HG03460 (cell line): Measurements from ENCODE around the gene APOF.
"Not testable (repeated sequence)": the region's sequence is repeated elsewhere in the genome, so short reads cannot be mapped to it uniquely, and the experiment has no call there.

ENCODE experiments used
- ATAC-seq: cut with Tn5 transposase; IDR thresholded peaks from one replicate; pipeline ENCODE4 v1.9.1; 2021; ENCODE audit not compliant: unreplicated experiment

The APOF gene

GRCh38 chr12:56333679-56334489 is 28.8 kb downstream of the APOF start, which contains the start of gene PAN2:
PAN2 (minus strand) TSS chr12:56334000; CDS start chr12:56333094, 906 bp downstream.
- ATAC-seq, result peak; percentile 94

DNA sequence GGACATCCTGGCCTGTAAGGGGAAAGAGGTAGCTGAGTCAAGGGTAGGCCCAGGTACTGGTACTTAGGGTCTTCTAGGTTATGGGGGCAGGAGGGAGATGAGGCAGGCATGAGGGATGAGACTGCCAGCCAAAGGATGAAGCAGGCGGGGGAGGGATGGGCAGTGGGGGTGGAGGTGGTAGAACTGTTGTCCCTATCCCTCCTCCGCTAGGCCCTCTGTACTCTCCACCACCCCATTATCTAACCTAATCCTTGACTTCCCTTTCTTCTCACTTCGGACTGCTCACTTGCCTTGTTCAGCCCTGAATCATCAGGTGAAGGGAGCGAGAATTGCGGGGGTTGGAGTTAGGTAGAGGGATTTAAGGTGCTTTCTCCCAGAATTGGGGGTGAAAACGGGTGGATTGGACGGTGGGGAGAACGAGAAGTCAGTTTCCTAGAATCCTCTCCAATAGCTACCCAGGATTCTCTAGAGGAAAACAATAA is 29.4 kb downstream of the APOF start:
- ATAC-seq, result no peak

DNA sequence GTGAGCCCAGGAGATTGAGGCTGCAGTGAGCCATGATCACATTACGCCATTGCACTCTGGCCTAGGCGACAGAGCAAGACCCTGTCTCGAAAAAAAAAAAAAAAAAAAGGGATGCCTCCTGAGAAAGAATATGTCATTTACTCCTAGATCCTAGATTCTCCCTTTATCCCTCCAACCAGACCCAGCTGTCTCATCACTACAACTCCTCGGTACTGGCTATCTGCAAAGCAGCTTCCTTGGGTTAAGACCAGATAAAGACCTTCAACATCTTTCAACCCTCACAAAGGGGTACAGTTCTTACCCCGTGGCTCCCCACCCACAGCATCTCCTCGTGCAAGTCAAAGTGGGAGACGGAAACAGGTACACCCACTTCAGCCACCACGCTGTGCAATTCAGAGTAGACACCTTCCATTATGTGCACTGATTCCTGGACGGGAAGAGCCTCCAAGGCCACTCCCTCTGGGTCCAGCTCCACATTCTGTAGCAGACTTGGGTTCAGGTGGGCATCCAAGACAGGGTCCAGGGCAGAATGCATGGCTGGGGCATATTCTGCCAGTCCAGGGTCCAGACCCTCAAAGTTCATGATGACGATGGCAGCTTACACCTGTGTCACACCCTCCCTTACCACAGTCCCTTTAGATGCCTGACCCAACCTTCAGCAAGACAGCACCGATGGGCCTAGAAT is 30.0 kb downstream of the APOF start:
- ATAC-seq, result no peak

- ATAC-seq, result no peak
These were observed 31.6 kb downstream of the APOF start for GRCh38 chr12:56330936-56331490.

GRCh38 chr12:56326533-56326932 is 36.1 kb downstream of the APOF start:
- no peak for ATAC-seq

- no peak for ATAC-seq
These were observed 36.5 kb downstream of the APOF start for GRCh38 chr12:56326126-56326525.

GRCh38 chr12:56324206-56324605 is 38.5 kb downstream of the APOF start:
- ATAC-seq, result no peak

DNA sequence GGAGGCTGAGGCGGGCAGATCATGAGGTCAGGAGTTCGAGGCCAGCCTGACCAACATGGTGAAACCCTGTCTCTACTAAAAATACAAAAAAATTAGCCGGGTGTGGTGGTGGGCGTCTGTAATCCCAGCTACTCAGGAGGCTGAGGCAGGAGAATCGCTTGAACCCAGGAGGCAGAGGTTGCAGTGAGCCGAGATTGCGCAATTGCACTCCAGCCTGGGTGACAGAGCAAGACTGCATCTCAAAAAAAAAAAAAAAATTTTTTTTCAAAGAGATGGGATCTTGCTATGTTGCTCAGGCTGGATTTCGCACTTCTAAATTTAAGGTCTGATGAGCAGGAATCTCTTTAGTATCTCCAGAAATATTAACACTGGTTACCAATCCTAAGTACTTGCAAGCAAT is 41.0 kb downstream of the APOF start:
- not testable (repeated sequence) for ATAC-seq

DNA sequence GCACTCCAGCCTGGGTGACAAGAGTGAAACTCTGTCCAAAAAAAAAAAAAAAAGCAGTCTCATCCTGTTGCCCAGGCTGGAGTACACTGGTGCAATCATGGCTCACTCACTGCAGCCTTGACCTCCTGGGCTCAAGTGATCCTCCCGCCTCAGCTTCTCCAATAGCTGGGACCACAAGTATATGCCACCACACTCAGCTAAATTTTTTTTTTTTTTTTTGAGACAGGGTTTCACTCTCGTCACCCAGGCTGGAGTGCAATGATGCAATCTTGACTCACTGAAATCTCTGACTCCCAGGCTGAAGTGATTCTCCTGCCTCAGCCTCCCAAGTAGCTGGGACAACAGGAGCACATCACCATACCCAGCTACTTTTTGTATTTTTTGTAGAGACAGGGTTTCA is 41.6 kb downstream of the APOF start:
- no peak for ATAC-seq

- ATAC-seq, result no peak
These were observed 45.0 kb downstream of the APOF start for GRCh38 chr12:56317675-56318074.

DNA sequence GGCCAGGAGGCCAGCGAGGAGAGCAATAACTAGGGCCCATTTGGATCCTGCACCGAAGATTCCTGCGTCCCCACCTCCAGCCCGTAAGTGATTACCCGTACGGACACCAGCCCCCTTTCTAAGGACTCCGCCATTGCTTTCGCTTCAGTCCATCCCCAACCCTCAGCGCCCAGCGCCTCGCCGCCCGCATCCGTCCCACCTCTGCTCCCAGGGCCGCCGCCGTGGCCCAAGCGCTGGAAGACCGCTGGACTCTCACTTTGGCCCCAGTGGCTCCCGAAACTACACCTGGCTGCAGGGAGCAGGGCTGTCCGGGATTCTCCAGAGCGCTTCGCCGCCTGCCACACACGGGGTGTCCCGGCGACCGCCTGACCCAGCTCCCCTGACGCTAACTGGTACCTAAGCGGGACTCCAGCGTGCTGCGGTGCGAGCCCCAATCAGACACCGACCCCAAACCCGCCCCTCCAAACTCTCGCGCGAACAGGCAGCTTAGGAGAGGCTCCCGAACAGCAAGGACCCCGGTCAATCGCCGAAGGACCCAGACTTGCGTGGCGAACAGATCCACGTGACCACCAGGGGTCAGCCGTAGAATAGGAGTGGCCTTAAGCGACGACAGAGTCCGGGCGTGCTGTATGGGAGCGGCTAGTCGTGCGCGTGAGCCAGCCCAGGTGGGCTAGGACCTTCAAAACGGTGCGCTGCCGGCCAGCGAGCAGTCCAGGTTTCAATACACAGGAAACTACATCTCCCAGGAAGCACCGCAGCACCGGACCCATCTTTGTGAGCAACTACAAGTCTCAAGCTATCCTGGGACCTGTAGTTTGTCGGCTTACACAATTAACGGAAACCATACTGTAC is 46.8 kb downstream of the APOF start, which contains the start of gene CNPY2:
Gene CNPY2, minus strand, starts transcription at position 367 of the 852 bp plus-strand sequence. CDS start 771 bp downstream, outside the sequence.
- ATAC-seq, result peak; percentile 86

- ATAC-seq, result no peak
These were observed 47.4 kb downstream of the APOF start for GRCh38 chr12:56315249-56315621.

DNA sequence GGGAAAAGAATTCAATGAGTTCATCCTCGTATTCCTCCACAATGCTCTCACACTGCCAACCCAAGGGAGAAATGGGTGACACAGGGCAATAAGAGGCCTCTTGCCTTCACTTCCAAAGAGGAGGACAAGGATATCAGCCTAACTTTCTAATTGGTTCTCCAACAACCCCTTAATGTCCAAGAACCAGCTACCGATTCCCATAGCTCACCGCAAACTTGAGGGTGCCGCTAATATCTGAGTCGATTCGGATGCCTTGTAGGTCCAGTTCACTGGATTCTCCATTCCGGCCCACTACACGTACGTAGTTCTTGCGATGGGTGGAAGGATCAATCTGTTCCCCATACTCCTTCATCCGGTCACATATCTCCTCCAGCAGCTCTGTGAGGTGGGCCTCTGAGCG is 51.7 kb downstream of the APOF start:
- ATAC-seq, result no peak
